Activated B cell treated with CpG ODN at 0.5 μM for 24 hours (primary cell): Measurements from ENCODE around the gene DTX3L. TPM values are rescaled to one million over a fixed set of nuclear protein-coding genes. Genes with fewer than 3 reads are reported as not detected.
A peak's percentile ranks its signal among the peaks of the same experiment; 100 is the strongest.

ENCODE experiments used
- ATAC-seq: fragments of 200-7000 bp; cut with Tn5 transposase; one replicate; pipeline ENCODE4 v1.10.0; 2021; ENCODE audit warnings: low read depth, mild to moderate bottlenecking, moderate library complexity
- CTCF ChIA-PET: fragments of 350-600 bp; sonication (Branson Sonifier 250); formaldehyde crosslinking; loops from one replicate; lab custom pipeline; 2021; ENCODE audit warnings: antibody characterized with exemption; lab: Charles Lee
- POLR2A ChIA-PET: fragments of 350-600 bp; sonication (Branson Sonifier 250); formaldehyde crosslinking; loops from one replicate; lab custom pipeline; 2021; ENCODE audit warnings: antibody characterized with exemption; lab: Charles Lee
- DNase-seq: peaks from one replicate; pipeline ENCODE4 v3.0.0; 2022
- H3K27ac Mint-ChIP-seq: one replicate; pipeline ENCODE4 v1.8.0; 2020; ENCODE audit warnings: mixed read lengths
- H3K27me3 Mint-ChIP-seq: one replicate; pipeline ENCODE4 v1.8.0; 2021; ENCODE audit warnings: mixed read lengths
- H3K36me3 Mint-ChIP-seq: one replicate; pipeline ENCODE4 v1.8.0; 2021; ENCODE audit warnings: low read depth, mixed read lengths
- H3K4me1 Mint-ChIP-seq: one replicate; pipeline ENCODE4 v1.8.0; 2021; ENCODE audit warnings: mixed read lengths
- H3K4me3 Mint-ChIP-seq: one replicate; pipeline ENCODE4 v1.8.0; 2020; ENCODE audit warnings: mild to moderate bottlenecking, mixed read lengths
- H3K9me3 Mint-ChIP-seq: one replicate; pipeline ENCODE4 v1.8.0; 2020; ENCODE audit warnings: mixed read lengths
- intact Hi-C: fragments of 100-400 bp; cut with micrococcal nuclease; formaldehyde crosslinking; loops from one replicate; pipeline ENCODE4 v1.15.1; 2024
- total RNA-seq: library from RNA; stranded (reverse); gene quantifications from 2 replicates; pipeline ENCODE4 v1.2.3, GENCODE V29; 2022
- TF ChIP-seq, protein P1 (sequence below): fragments of 200-600 bp; IDR thresholded peaks from one replicate; pipeline ENCODE4 v1.8.0; 2022; ENCODE audit warnings: antibody characterized with exemption, mild to moderate bottlenecking

Gene DTX3L
- total RNA-seq, 1 donor from 2014 or later = 76.5 TPM

DNA sequence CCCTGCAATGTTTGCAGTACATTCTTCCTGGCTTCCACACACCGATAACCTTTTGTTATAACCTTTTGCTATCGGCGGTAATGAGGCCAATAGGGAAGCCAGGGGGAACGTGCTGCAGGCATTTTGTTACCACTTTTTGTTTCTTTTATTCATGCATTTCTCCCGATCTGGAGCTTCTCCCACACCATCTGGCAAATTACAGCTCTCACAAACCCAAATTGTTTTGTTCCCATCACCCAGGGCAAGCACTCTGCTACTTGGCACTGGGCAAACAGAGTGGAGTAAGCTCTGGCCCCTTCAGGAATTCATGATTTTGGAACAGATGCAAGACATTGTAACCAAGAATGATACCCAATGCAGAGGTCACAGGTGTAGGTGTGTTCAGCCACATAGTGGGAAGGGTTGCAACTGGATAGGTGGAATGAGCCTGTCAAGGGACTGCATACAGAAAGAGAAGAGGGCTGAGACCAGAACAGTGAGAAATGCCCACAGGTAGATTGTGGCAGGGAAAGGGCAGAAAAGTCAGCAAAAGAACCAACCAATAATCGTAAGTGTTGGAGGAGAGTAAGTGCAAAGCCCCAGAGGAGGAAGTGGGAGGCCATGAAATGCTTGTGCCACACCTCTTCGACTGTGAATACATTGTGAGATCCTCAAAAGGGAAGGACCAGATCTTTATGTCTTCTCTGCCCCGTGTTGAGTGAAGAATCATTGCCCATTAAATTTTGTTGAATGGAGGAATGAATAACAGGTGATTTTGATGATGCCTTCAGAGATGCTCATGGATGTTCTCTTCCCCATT, 59.1 kb downstream of the DTX3L start:
- H3K9me3 Mint-ChIP-seq = no peaks in the 10 kb centered on the region
- DNase-seq (no peak), ATAC-seq (peak; percentile 42)
- H3K27me3 Mint-ChIP-seq = no peaks in the 10 kb centered on the region
- POLR2A ChIA-PET = interaction anchor here (0.9 to 1.6 kb wide), 2 partner anchors 45 to 56 kb away, joined by 3 to 4 read pairs; no protein-coding TSS in a partner anchor
- H3K36me3 Mint-ChIP-seq = peaks cover 90% of the 10 kb centered on the region
- no peak overlapping the region for H3K4me3 Mint-ChIP-seq
- peaks cover 72% of the 10 kb centered on the region for H3K4me1 Mint-ChIP-seq
- TF ChIP-seq, protein P1, sequence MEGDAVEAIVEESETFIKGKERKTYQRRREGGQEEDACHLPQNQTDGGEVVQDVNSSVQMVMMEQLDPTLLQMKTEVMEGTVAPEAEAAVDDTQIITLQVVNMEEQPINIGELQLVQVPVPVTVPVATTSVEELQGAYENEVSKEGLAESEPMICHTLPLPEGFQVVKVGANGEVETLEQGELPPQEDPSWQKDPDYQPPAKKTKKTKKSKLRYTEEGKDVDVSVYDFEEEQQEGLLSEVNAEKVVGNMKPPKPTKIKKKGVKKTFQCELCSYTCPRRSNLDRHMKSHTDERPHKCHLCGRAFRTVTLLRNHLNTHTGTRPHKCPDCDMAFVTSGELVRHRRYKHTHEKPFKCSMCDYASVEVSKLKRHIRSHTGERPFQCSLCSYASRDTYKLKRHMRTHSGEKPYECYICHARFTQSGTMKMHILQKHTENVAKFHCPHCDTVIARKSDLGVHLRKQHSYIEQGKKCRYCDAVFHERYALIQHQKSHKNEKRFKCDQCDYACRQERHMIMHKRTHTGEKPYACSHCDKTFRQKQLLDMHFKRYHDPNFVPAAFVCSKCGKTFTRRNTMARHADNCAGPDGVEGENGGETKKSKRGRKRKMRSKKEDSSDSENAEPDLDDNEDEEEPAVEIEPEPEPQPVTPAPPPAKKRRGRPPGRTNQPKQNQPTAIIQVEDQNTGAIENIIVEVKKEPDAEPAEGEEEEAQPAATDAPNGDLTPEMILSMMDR = no peak
- CTCF ChIA-PET = no interaction called here
- intact Hi-C loops = loop anchor here (2.0 kb wide), 1 partner anchor 34 kb away; no protein-coding TSS in a partner anchor
- H3K27ac Mint-ChIP-seq = peak overlapping the region; percentile 85

Other genes starting within 250 kb of the DTX3L start
- not detected in 2 replicates for gene CSTA, start 239.1 kb upstream of the DTX3L start, total RNA-seq
- gene MIX23, start 181.1 kb upstream of the DTX3L start, total RNA-seq = 47.3 and 49.1 TPM in 2 replicates
- 28.5 and 33.9 TPM in 2 replicates for gene FAM162A, start 180.2 kb upstream of the DTX3L start, total RNA-seq
- 8.0 and 8.1 TPM in 2 replicates for gene WDR5B, start 148.3 kb upstream of the DTX3L start, total RNA-seq
- 72.9 and 76.4 TPM in 2 replicates for gene KPNA1, start 49.4 kb upstream of the DTX3L start, total RNA-seq
- 45.9 and 50.8 TPM in 2 replicates for gene PARP9, start within 50 bp of the DTX3L start, total RNA-seq
- 162 and 213 TPM in 2 replicates for gene PARP15, start 13.3 kb downstream of the DTX3L start, total RNA-seq
- 186 and 221 TPM in 2 replicates for gene PARP14, start 116.5 kb downstream of the DTX3L start, total RNA-seq
- gene HSPBAP1, start 229.5 kb downstream of the DTX3L start, total RNA-seq = 18.1 and 20.6 TPM in 2 replicates
- gene SLC49A4, start 230.7 kb downstream of the DTX3L start, total RNA-seq = 3.0 and 3.2 TPM in 2 replicates